Stimulated activated CD8-positive, alpha-beta memory T cell treated with anti-CD3 and anti-CD28 coated beads, Interleukin-4, amount 100 ng/mL, for 4 hours (primary cell): ENCODE data around the gene RPS14.
A peak's percentile ranks its signal among the peaks of the same experiment; 100 is the strongest.
"Not testable (repeated sequence)": the region's sequence is repeated elsewhere in the genome, so short reads cannot be mapped to it uniquely, and the experiment has no call there.

Experiments used
- DNase-seq, 2 donors: peaks; one replicate each; pipeline ENCODE4 v3.0.0-alpha.2; 2020; ENCODE audit warnings: low read depth in 2 of 2, low spot score in 1 of 2

RPS14 gene

GRCh38 chr5:150413902-150414790, 35.4 kb downstream of the RPS14 start:
- not testable (repeated sequence) for DNase-seq

- no peak for DNase-seq
Measured at GRCh38 chr5:150413176-150413901, 36.2 kb downstream of the RPS14 start.

- DNase-seq, result peak; percentile 76 to 90
Measured at GRCh38 chr5:150412319-150413175, 37.0 kb downstream of the RPS14 start, which contains the start of gene CD74. Gene CD74 (minus strand): TSS chr5:150412910. CDS start chr5:150412749, 161 bp downstream.

- peak; percentile 30 to 42 for DNase-seq
Measured at GRCh38 chr5:150411245-150411979, 38.1 kb downstream of the RPS14 start.

- no peak for DNase-seq
Measured at GRCh38 chr5:150410524-150411244, 38.9 kb downstream of the RPS14 start.

GRCh38 chr5:150409638-150410523, 39.7 kb downstream of the RPS14 start:
- no peak for DNase-seq

- DNase-seq, result no peak
Measured at GRCh38 chr5:150408231-150408943, 41.2 kb downstream of the RPS14 start.

GRCh38 chr5:150407096-150407720, 42.3 kb downstream of the RPS14 start:
- DNase-seq, result no peak

- no peak for DNase-seq
Measured at GRCh38 chr5:150406723-150407095, 42.8 kb downstream of the RPS14 start.

- no peak for DNase-seq
Measured at GRCh38 chr5:150406103-150406722, 43.3 kb downstream of the RPS14 start.

- DNase-seq, result no peak
Measured at GRCh38 chr5:150404941-150405816, 44.4 kb downstream of the RPS14 start.

- DNase-seq, result no peak
Measured at GRCh38 chr5:150404535-150404934, 45.0 kb downstream of the RPS14 start.

GRCh38 chr5:150404121-150404520, 45.4 kb downstream of the RPS14 start:
- no peak for DNase-seq

GRCh38 chr5:150402901-150403342, 46.6 kb downstream of the RPS14 start:
- DNase-seq, result no peak

- no peak for DNase-seq
Measured at GRCh38 chr5:150402229-150402773, 47.2 kb downstream of the RPS14 start.
